Bronchial smooth muscle cell (primary cell): ENCODE results near the gene VAT1L. TPM values are rescaled to one million over a fixed set of nuclear protein-coding genes. Genes with fewer than 3 reads are reported as not detected.

ENCODE experiments used
- total RNA-seq: library from RNA; depleted of rRNA; stranded (reverse); fragments of >200 nt; gene quantifications from 2 replicates; pipeline ENCODE4 v1.2.1, GENCODE V29; 2014

VAT1L gene
- 7.7 TPM in 1 of 2 replicates, not detected in the other for total RNA-seq

GRCh38 chr16:77788181-77789084, at the start of gene VAT1L:
Gene VAT1L, plus strand, starts transcription at chr16:77788564. Its CDS starts 119 bp downstream, at chr16:77788683.

GRCh38 chr16:78022347-78023060, 234.1 kb downstream of the VAT1L start, which contains the start of gene CLEC3A:
Gene CLEC3A, plus strand, starts transcription at chr16:78022548. Its CDS starts 79 bp downstream, at chr16:78022627.

Other genes with a start within 250 kb of the VAT1L start
- 3.8 and 5.5 TPM in 2 replicates for gene NUDT7, start 66.0 kb upstream of the VAT1L start, total RNA-seq
- gene CLEC3A, start 234.0 kb downstream of the VAT1L start, total RNA-seq = not detected in 2 replicates